ENCODE data around the gene PPP1R9A.

The PPP1R9A gene

GRCh38 chr7:95338832-95339231 is 431.4 kb downstream of the PPP1R9A start:
- Histone ChIP-seq H3K36me3 (no peaks in the 10 kb centered on the region), H3K4me1 (no peaks in the 10 kb centered on the region), H3K4me3 (no peak overlapping the region), H3K27me3 (no peaks in the 10 kb centered on the region), H3K27ac (no peak overlapping the region), H3K9me3 (no peaks in the 10 kb centered on the region)
- intact Hi-C loops (cut with DNase I; ENCODE audit: low total_unique reads), result no loop called here
- DNase-seq, result no peak
- no peak for TF ChIP-seq CTCF (IDR thresholded peaks at IDR 0.05)

GRCh38 chr7:95340491-95340890 is 433.1 kb downstream of the PPP1R9A start:
- no peaks in the 10 kb centered on the region for H3K9me3 ChIP-seq
- intact Hi-C loops (cut with DNase I; ENCODE audit: low total_unique reads), result no loop called here
- no peak overlapping the region for H3K4me3 ChIP-seq
- H3K27me3 ChIP-seq, result no peaks in the 10 kb centered on the region
- H3K36me3 ChIP-seq, result no peaks in the 10 kb centered on the region
- no peak overlapping the region for H3K27ac ChIP-seq
- TF ChIP-seq CTCF (IDR thresholded peaks at IDR 0.05), result no peak
- H3K4me1 ChIP-seq, result no peaks in the 10 kb centered on the region
- no peak for DNase-seq

- no peak for TF ChIP-seq CTCF (IDR thresholded peaks at IDR 0.05)
- Histone ChIP-seq H3K4me1 (no peaks in the 10 kb centered on the region), H3K27ac (no peak overlapping the region), H3K27me3 (no peaks in the 10 kb centered on the region), H3K36me3 (no peaks in the 10 kb centered on the region), H3K9me3 (no peaks in the 10 kb centered on the region), H3K4me3 (no peak overlapping the region)
- intact Hi-C loops (cut with DNase I; ENCODE audit: low total_unique reads), result no loop called here
- DNase-seq, result no peak
Measured at GRCh38 chr7:95342029-95342428, 434.6 kb downstream of the PPP1R9A start.

- intact Hi-C loops (cut with DNase I; ENCODE audit: low total_unique reads), result no loop called here
- Histone ChIP-seq H3K36me3 (no peaks in the 10 kb centered on the region), H3K27ac (no peak overlapping the region), H3K4me3 (no peak overlapping the region), H3K27me3 (no peaks in the 10 kb centered on the region), H3K9me3 (no peaks in the 10 kb centered on the region), H3K4me1 (no peaks in the 10 kb centered on the region)
- no peak for DNase-seq
- no peak for TF ChIP-seq CTCF (IDR thresholded peaks at IDR 0.05)
Measured at GRCh38 chr7:95342642-95343307, 435.4 kb downstream of the PPP1R9A start.
